Measurements from ENCODE around the gene CELA3B. TPM values are rescaled to one million over a fixed set of nuclear protein-coding genes. Genes with fewer than 3 reads are reported as not detected.
A peak's percentile ranks its signal among the peaks of the same experiment; 100 is the strongest.

Gene CELA3B
- total and polyA plus RNA-seq, 2 of the 8 experiments (the other 6 are each of a cell fraction or from before 2014, with no cell fraction given): not detected

DNA sequence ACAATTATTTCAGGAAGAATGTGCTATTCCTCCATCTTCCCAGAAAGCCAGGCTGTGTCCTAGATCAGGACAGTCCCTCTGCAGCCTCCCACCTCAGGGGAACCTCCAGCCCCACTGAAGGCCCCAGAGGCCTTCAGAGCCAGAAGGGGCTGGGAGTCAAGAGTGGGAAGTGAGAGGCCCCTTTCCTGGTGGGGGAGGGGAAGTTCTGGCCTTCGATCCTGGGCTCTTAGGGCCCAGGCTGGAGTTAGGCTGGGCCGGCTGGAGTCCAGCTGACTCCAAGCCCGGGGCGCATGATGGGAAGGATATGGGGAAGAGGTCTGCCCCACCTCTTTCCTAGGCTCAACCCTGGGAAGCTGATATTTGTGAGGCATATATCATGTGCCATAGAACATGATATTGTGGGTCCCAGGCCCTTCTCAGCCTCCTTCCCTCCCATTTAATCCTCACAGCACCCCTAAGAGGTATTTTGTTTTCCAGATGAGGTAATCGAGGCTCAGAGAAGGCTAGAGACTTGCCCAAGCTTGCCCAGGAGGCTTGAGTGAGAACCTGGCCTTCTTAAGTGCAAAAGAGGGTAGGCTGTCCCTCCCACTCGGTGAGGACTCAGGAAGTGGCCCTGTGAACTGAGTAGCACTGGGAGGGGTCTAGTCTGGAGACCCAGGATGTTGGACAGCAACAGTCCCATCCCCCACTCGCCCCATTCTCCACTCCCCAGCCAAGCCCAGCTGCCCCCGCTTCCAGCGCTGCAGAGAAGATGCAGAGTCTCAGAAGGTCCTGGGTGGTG lies 21.1 kb upstream of the CELA3B start:
- Histone ChIP-seq H3K79me1 (ENCODE audit: low read depth, low read length) (no peaks in the 10 kb centered on the region), H3K27ac (ENCODE audit: low read depth, low read length) (peak overlapping the region; percentile 29; the same call in 1 of the 2 replicates), H4K91ac (replicated peaks; ENCODE audit: insufficient read length, low read length) (no peak overlapping the region), H3K36me3 (ENCODE audit: control insufficient read depth in 2 of 4, insufficient read depth in 4 of 4, low read length in 3 of 4) (no peaks in the 10 kb centered on the region), H4K20me1 (replicated peaks in 1 of 2; ENCODE audit: control insufficient read depth in 1 of 2, insufficient read depth in 2 of 2, low read length in 2 of 2) (no peaks in the 10 kb centered on the region), H3K56ac (replicated peaks; ENCODE audit: insufficient read length, low read depth, low read length) (no peak overlapping the region), H3K14ac (ENCODE audit: insufficient read length) (no peak overlapping the region), H4K8ac (ENCODE audit: extremely low read depth, insufficient read depth, low read length) (no peak overlapping the region), H3K23ac (ENCODE audit: insufficient read length) (no peak overlapping the region), H2BK5ac (ENCODE audit: low read depth, low read length) (peak overlapping the region; percentile 53; the same call in 1 of the 2 replicates), H3K4me3 (ENCODE audit: extremely low read depth in 1 of 4, insufficient read depth in 2 of 4, low read depth in 3 of 4, low read length in 4 of 4) (no peak overlapping the region), H3K9ac (replicated peaks in 1 of 4; ENCODE audit: extremely low read depth in 1 of 4, low read depth in 3 of 4, low read length in 3 of 4) (no peak overlapping the region), H4K5ac (ENCODE audit: insufficient read length, low read depth, low read length) (no peak overlapping the region), H3K4ac (replicated peaks; ENCODE audit: insufficient read length, low read depth, low read length) (no peak overlapping the region), H3K4me2 (ENCODE audit: insufficient read depth in 1 of 2, low read depth in 2 of 2, low read length in 2 of 2) (0 out of 4 replicates have a peak overlapping the region, but pooled peaks of 1 of the 2 experiments have one; percentile 14), H2AFZ (ENCODE audit: low read length) (peak overlapping the region; percentile 33; the same call in 1 of the 2 replicates), H3K23me2 (ENCODE audit: low read depth, low read length) (no peaks in the 10 kb centered on the region), H2BK120ac (replicated peaks; ENCODE audit: low read depth, low read length) (peak overlapping the region; percentile 15), H2BK15ac (ENCODE audit: low read length) (0 out of 2 replicates have a peak overlapping the region, but pooled peaks have one; percentile 20), H3K4me1 (replicated peaks in 1 of 4; ENCODE audit: control insufficient read depth in 3 of 4, insufficient read depth in 4 of 4, low read length in 3 of 4) (peaks cover 5 to 17% (median 11%) of the 10 kb centered on the region in 4 experiments; a peak in 6 of 7 replicates), H3K79me2 (ENCODE audit: control insufficient read depth in 1 of 2, insufficient read depth in 2 of 2, low read length in 2 of 2) (no peaks in the 10 kb centered on the region), H3K27me3 (replicated peaks in 1 of 4; ENCODE audit: control insufficient read depth in 3 of 4, extremely low read depth in 1 of 4, insufficient read depth in 3 of 4, low read length in 3 of 4) (no peaks in the 10 kb centered on the region), H2AK5ac (ENCODE audit: low read depth, low read length) (no peak overlapping the region; the same call in 1 of the 2 replicates), H3K9me3 (ENCODE audit: insufficient read depth in 2 of 2, low read depth in 1 of 2, low read length in 1 of 2) (no peaks in the 10 kb centered on the region), H2BK20ac (ENCODE audit: low read length) (peak overlapping the region; percentile 80; the same call in 1 of the 2 replicates), H2BK12ac (ENCODE audit: low read depth, low read length) (peak overlapping the region; percentile 82; the same call in 1 of the 2 replicates), H3K18ac (ENCODE audit: extremely low read depth, low read length) (peak overlapping the region; percentile 62)
- CTCF ChIA-PET (ENCODE audit: partially characterized antibody): interaction anchor here (0.6 to 1.7 kb wide), 8 partner anchors 8 to 125 kb away, joined by 3 to 7 read pairs (median 3); no protein-coding TSS in a partner anchor
- POLR2A ChIA-PET (ENCODE audit: partially characterized antibody): interaction anchor here (0.9 to 2.0 kb wide), 3 partner anchors 11 to 22 kb away, joined by 3 to 13 read pairs (median 5); partner anchors contain the start of gene HSPG2
- FAIRE-seq: no peak
- DNase-seq (ENCODE audit: low read depth in 1 of 2, low spot score in 2 of 2): no peak
- TF ChIP-seq TBP (IDR thresholded peaks at IDR 0.05; ENCODE audit: low read depth, low read length) (no peak), JUND (IDR thresholded peaks at IDR 0.05; ENCODE audit: low read length) (no peak), RFX5 (IDR thresholded peaks at IDR 0.05; ENCODE audit: borderline replicate concordance, low read depth, low read length) (no peak), TEAD4 (IDR thresholded peaks at IDR 0.05; ENCODE audit: low read depth, low read length) (no peak), KDM1A (IDR thresholded peaks at IDR 0.05; ENCODE audit: borderline replicate concordance, low read length) (no peak), TCF12 (IDR thresholded peaks at IDR 0.05; ENCODE audit: low read depth, low read length) (no peak), EP300 (IDR thresholded peaks at IDR 0.05; ENCODE audit: borderline replicate concordance in 1 of 2, low read depth in 2 of 2, low read length in 2 of 2) (no peak), POLR2A (IDR thresholded peaks at IDR 0.05; ENCODE audit: control extremely low read depth in 1 of 2, low read depth in 2 of 2, low read length in 2 of 2) (no peak)
- WGBS, 2 experiments (ENCODE audit: extremely low coverage in 1 of 2, insufficient coverage in 1 of 2, insufficient read length in 1 of 2, insufficient replicate concordance in 2 of 2, low coverage in 1 of 2, low lambda C conversion rate in 2 of 2, missing lambda C conversion rate in 1 of 2): 88% methylated on average over 9 of the region's 9 CpGs; no CpG with 5 or more reads in 1 of the 2 experiments

Measured in H1 (cell line).